CD14-positive monocyte (primary cell): ENCODE data around the gene RASGEF1B. TPM values are rescaled to one million over a fixed set of nuclear protein-coding genes. Genes with fewer than 3 reads are reported as not detected.
A peak's percentile ranks its signal among the peaks of the same experiment; 100 is the strongest.

Experiments used
- DNase-seq, 3 donors: peaks; one replicate each; pipeline ENCODE4 v3.0.0-alpha.2; 2011 to 2022
- H2AFZ ChIP-seq: 2 replicates; pipeline ENCODE4 v1.6.0; 2012; ENCODE audit warnings: mild to moderate bottlenecking, low read depth, low read length, inconsistent platforms; ENCODE audit not compliant: insufficient read depth, poor library complexity, severe bottlenecking
- H3K27ac ChIP-seq, 2 donors: 1 replicate in 1 of 2; 2 replicates in 1 of 2; pipeline ENCODE4 v1.5.1; 2012 to 2013; ENCODE audit warnings: low read length in 2 of 2, control low read depth in 1 of 2, inconsistent platforms in 1 of 2, low read depth in 1 of 2, mild to moderate bottlenecking in 1 of 2
- H3K27me3 ChIP-seq, 2 donors: one replicate each; pipeline versions ENCODE4 v1.6.0 to v1.6.1; 2011 to 2013; ENCODE audit warnings: low read length in 2 of 2; ENCODE audit not compliant: control insufficient read depth in 2 of 2, insufficient read depth in 2 of 2
- H3K36me3 ChIP-seq, 2 donors: replicated peaks in 1 of 2; 1 replicate in 1 of 2; 2 replicates in 1 of 2; pipeline versions ENCODE4 v1.5.1 to v1.6.1; 2012 to 2013; ENCODE audit warnings: low read length in 2 of 2, control low read depth in 1 of 2, inconsistent platforms in 1 of 2, mild to moderate bottlenecking in 1 of 2; ENCODE audit not compliant: insufficient read depth in 2 of 2, control insufficient read depth in 1 of 2
- H3K4me1 ChIP-seq, 2 donors: 1 replicate in 1 of 2; 2 replicates in 1 of 2; pipeline versions ENCODE4 v1.5.1 to v1.6.1; 2012 to 2013; ENCODE audit warnings: low read length in 2 of 2, control low read depth in 1 of 2, inconsistent platforms in 1 of 2, mild to moderate bottlenecking in 1 of 2, moderate library complexity in 1 of 2; ENCODE audit not compliant: insufficient read depth in 2 of 2, control insufficient read depth in 1 of 2
- H3K4me2 ChIP-seq: replicated peaks from 2 replicates; pipeline ENCODE3; 2012; ENCODE audit warnings: low read length, moderate library complexity, mild to moderate bottlenecking; ENCODE audit not compliant: poor library complexity, severe bottlenecking; ENCODE audit errors: extremely low read depth
- H3K4me3 ChIP-seq, 3 experiments: fragments of 200-600 bp in 1 of 3; sonication (generic) in 1 of 3; replicated peaks in 1 of 3; 1 replicate in 2 of 3; 2 replicates in 1 of 3; pipeline ENCODE4 v1.5.1; 2011 to 2013; ENCODE audit warnings: low read length in 3 of 3, mild to moderate bottlenecking in 3 of 3, control low read depth in 2 of 3, low read depth in 2 of 3, inconsistent platforms in 1 of 3, moderate library complexity in 1 of 3
- H3K79me2 ChIP-seq: 2 replicates; pipeline ENCODE4 v1.6.0; 2012; ENCODE audit warnings: mild to moderate bottlenecking, control low read depth, inconsistent platforms, low read length, moderate library complexity; ENCODE audit not compliant: insufficient read depth
- H3K9ac ChIP-seq: 2 replicates; pipeline ENCODE4 v1.6.0; 2017; ENCODE audit warnings: low read length, mild to moderate bottlenecking; ENCODE audit not compliant: insufficient read depth, poor library complexity, severe bottlenecking
- H3K9me3 ChIP-seq, 2 donors: replicated peaks in 1 of 2; 1 replicate in 1 of 2; 2 replicates in 1 of 2; pipeline versions ENCODE4 v1.5.1 to v1.6.1; 2012 to 2013; ENCODE audit warnings: low read length in 2 of 2, control low read depth in 1 of 2; ENCODE audit not compliant: control insufficient read depth in 1 of 2, insufficient read depth in 1 of 2
- H4K20me1 ChIP-seq: 2 replicates; pipeline ENCODE4 v1.6.0; 2012; ENCODE audit warnings: mild to moderate bottlenecking, low read length, control low read depth, moderate library complexity; ENCODE audit not compliant: insufficient read depth
- H3K27ac Mint-ChIP-seq, 7 donors: one replicate each; pipeline ENCODE4 v1.8.0; 2020; ENCODE audit warnings: mild to moderate bottlenecking in 7 of 7, mixed read lengths in 7 of 7, moderate library complexity in 6 of 7, inconsistent platforms in 2 of 7
- H3K27me3 Mint-ChIP-seq, 3 donors: one replicate each; pipeline ENCODE4 v1.8.0; 2021 to 2022; ENCODE audit warnings: low read depth in 3 of 3, mild to moderate bottlenecking in 3 of 3, mixed read lengths in 3 of 3, moderate library complexity in 3 of 3, inconsistent platforms in 1 of 3
- H3K36me3 Mint-ChIP-seq, 2 donors: one replicate each; pipeline ENCODE4 v1.8.0; 2020; ENCODE audit warnings: mixed read lengths in 2 of 2, inconsistent platforms in 1 of 2, mild to moderate bottlenecking in 1 of 2
- H3K4me1 Mint-ChIP-seq: one replicate; pipeline ENCODE4 v1.8.0; 2020; ENCODE audit warnings: mild to moderate bottlenecking, mixed read lengths
- H3K4me3 Mint-ChIP-seq, 2 donors: one replicate each; pipeline ENCODE4 v1.8.0; 2020; ENCODE audit warnings: mild to moderate bottlenecking in 2 of 2, mixed read lengths in 2 of 2, moderate library complexity in 1 of 2
- H3K9me3 Mint-ChIP-seq, 7 donors: one replicate each; pipeline ENCODE4 v1.8.0; 2020 to 2022; ENCODE audit warnings: mixed read lengths in 7 of 7, mild to moderate bottlenecking in 6 of 7, moderate library complexity in 6 of 7, inconsistent platforms in 2 of 7
- CTCF ChIP-seq: fragments of 200-600 bp; IDR thresholded peaks from one replicate; pipeline ENCODE4 v1.8.0; 2022; ENCODE audit warnings: antibody characterized with exemption, mild to moderate bottlenecking
- WGBS: methylation state at CpG from one replicate; pipeline ENCODE4 v1.1.5; 2013; ENCODE audit warnings: missing lambda C conversion rate; ENCODE audit not compliant: insufficient coverage; 5-methylcytosine and 5-hydroxymethylcytosine counted together
- intact Hi-C, 2 donors: fragments of 100-400 bp; cut with micrococcal nuclease; formaldehyde crosslinking; loops; one replicate each; pipeline versions ENCODE4 v1.15.0 to v1.15.1; 2023
- polyA plus RNA-seq, 3 donors: library from polyadenylated mRNA; depleted of rRNA in 1 of 3; unstranded in 2 of 3; stranded (reverse) in 1 of 3; fragments of 300-500 nt in 2 of 3; fragments of >200 nt in 1 of 3; fragmentation: Illumina TruSeq in 2 of 3; gene quantifications; 1 replicate in 2 of 3; 2 replicates in 1 of 3; pipeline ENCODE4 v1.2.3, GENCODE V29; 2012 to 2021

RASGEF1B gene
- polyA plus RNA-seq, 3 donors: 20.3 to 76.9 (median 36.6) TPM

GRCh38 chr4:81505004-81505598, 33.4 kb upstream of the RASGEF1B start:
- no peaks in the 10 kb centered on the region for H3K79me2 ChIP-seq
- peaks cover 0 to 1% (median 0%) of the 10 kb centered on the region in 7 donors for H3K9me3 Mint-ChIP-seq
- H3K4me1 ChIP-seq: peaks cover 57 to 62% of the 10 kb centered on the region in 2 donors
- TF ChIP-seq CTCF: no peak
- peaks cover 4 to 7% of the 10 kb centered on the region in 2 donors for H3K36me3 Mint-ChIP-seq
- WGBS: 0% methylated on average over 6 of the region's 8 CpGs
- no peaks in the 10 kb centered on the region for H3K27me3 ChIP-seq
- peaks cover 3 to 5% (median 3%) of the 10 kb centered on the region in 3 donors for H3K27me3 Mint-ChIP-seq
- no peaks in the 10 kb centered on the region for H3K9me3 ChIP-seq
- H3K4me2 ChIP-seq: peak overlapping the region; percentile 53
- no peaks in the 10 kb centered on the region for H3K36me3 ChIP-seq
- H3K4me3 Mint-ChIP-seq: peak overlapping the region; percentile 52 to 79
- intact Hi-C loops: loop anchor here (2.0 to 10.0 kb wide), 5 partner anchors 33 to 130 kb away; partner anchors contain the start of gene RASGEF1B (in 2 of the 2)
- H3K9ac ChIP-seq: peak overlapping the region; percentile 88
- H3K4me3 ChIP-seq: peak overlapping the region in 1 of 3 experiments; percentile 19
- H4K20me1 ChIP-seq: no peaks in the 10 kb centered on the region
- peak overlapping the region; percentile 97 to 100 (median 99) for H3K27ac Mint-ChIP-seq
- H3K27ac ChIP-seq: peak overlapping the region; percentile 96 to 100
- peak; percentile 96 to 99 (median 97) for DNase-seq
- peaks cover 66% of the 10 kb centered on the region for H3K4me1 Mint-ChIP-seq
- no peak overlapping the region for H2AFZ ChIP-seq

DNA sequence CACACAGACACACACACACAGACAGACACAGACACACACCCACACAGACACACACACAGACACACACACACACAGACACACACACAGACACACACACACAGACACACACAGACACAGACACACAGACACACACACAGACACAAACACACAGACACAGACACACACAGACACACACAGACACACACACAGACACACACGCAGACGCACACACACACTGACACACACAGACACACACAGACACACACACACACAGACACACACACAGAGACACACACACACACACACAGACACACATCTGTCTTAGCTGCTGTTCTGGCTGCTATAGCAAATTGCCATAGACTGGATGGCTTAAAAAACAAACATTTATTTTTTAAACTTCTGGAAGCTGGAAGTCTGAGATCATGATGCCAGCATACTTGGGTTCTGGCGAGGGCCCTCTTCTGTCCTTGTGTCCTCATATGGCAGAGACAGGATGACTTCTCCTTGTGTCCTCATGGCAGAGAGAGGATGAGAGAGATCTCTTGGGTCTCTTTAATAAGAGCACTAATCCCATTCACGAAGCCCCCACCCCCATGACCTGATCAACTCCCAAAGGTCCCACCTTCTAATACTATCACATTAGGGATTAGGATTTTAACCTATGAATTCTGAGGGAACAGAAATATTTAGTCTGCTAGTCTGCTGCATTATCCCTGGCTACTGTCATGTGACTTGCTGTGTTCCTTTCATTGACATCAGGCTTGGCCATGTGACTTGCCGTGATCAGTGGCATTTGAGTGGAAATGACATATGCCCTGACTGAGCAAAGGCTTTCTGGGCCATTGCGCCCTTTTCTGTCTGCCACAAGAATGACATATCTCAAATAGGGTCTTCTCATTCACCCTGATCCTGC, 32.7 kb upstream of the RASGEF1B start:
- 70% methylated on average over 4 of the region's 6 CpGs for WGBS
- H3K4me3 ChIP-seq: peak overlapping the region in 1 of 3 experiments; percentile 14
- no peaks in the 10 kb centered on the region for H3K27me3 ChIP-seq
- peak; percentile 74 to 92 (median 86) for DNase-seq
- H3K9ac ChIP-seq: peak overlapping the region; percentile 88
- peak overlapping the region; percentile 96 to 100 for H3K27ac ChIP-seq
- H3K27me3 Mint-ChIP-seq: peaks cover 3 to 5% (median 3%) of the 10 kb centered on the region in 3 donors
- H3K4me1 Mint-ChIP-seq: peaks cover 65% of the 10 kb centered on the region
- peaks cover 4 to 7% of the 10 kb centered on the region in 2 donors for H3K36me3 Mint-ChIP-seq
- H3K36me3 ChIP-seq: no peaks in the 10 kb centered on the region
- intact Hi-C loops: loop anchor here (2.0 to 10.0 kb wide), 5 partner anchors 32 to 130 kb away; partner anchors contain the start of gene RASGEF1B (in 2 of the 2)
- no peak overlapping the region for H2AFZ ChIP-seq
- H3K4me3 Mint-ChIP-seq: peak overlapping the region; percentile 9 to 62
- H4K20me1 ChIP-seq: no peaks in the 10 kb centered on the region
- H3K4me2 ChIP-seq: peak overlapping the region; percentile 36
- no peak for TF ChIP-seq CTCF
- H3K9me3 ChIP-seq: no peaks in the 10 kb centered on the region
- peaks cover 49 to 55% of the 10 kb centered on the region in 2 donors for H3K4me1 ChIP-seq
- H3K27ac Mint-ChIP-seq: peak overlapping the region; percentile 97 to 100 (median 99)
- no peaks in the 10 kb centered on the region for H3K79me2 ChIP-seq
- H3K9me3 Mint-ChIP-seq: peaks cover 0 to 1% (median 0%) of the 10 kb centered on the region in 7 donors
